Placental epithelial cell (primary cell): ENCODE measurements around the gene IDI1. TPM values are rescaled to one million over a fixed set of nuclear protein-coding genes. Genes with fewer than 3 reads are reported as not detected.

ENCODE experiments used
- total RNA-seq: library from RNA; depleted of rRNA; stranded (reverse); fragments of >200 nt; gene quantifications from 2 replicates; pipeline ENCODE4 v1.2.3, GENCODE V29; 2012

IDI1 gene
- total RNA-seq = 24.3 and 72.6 TPM in 2 replicates

GRCh38 chr10:1048732-1049424, at the start of gene IDI1:
Gene IDI1, minus strand, starts transcription at chr10:1049119. Its CDS starts 116 bp downstream, at chr10:1049003.

GRCh38 chr10:1056326-1057105, 7.6 kb upstream of the IDI1 start, which contains the start of gene WDR37:
Gene WDR37, plus strand, starts transcription at chr10:1056385. Its CDS starts 15,771 bp downstream, at chr10:1072156.

GRCh38 chr10:1025683-1026082, 23.2 kb downstream of the IDI1 start, which contains the start of gene IDI2:
Gene IDI2, minus strand, starts transcription at chr10:1025859. Its CDS starts 1,136 bp downstream, at chr10:1024723.

Other genes with a start within 250 kb of the IDI1 start
- gene LARP4B, start 117.4 kb downstream of the IDI1 start, total RNA-seq = 44.5 and 49.1 TPM in 2 replicates
- 16.7 and 21.6 TPM in 2 replicates for gene GTPBP4, start 60.7 kb downstream of the IDI1 start, total RNA-seq
- gene IDI2, start 23.3 kb downstream of the IDI1 start, total RNA-seq = not detected in 2 replicates
- gene WDR37, start 7.3 kb upstream of the IDI1 start, total RNA-seq = 13.0 and 20.6 TPM in 2 replicates